ENCODE measurements around the gene TPPP3. TPM values are rescaled to one million over a fixed set of nuclear protein-coding genes. Genes with fewer than 3 reads are reported as not detected.

TPPP3 gene
- total and polyA plus RNA-seq, 2 donors (not counting 1 experiment from before 2014, with no cell fraction given) = 0.31 TPM; not detected in 1

DNA sequence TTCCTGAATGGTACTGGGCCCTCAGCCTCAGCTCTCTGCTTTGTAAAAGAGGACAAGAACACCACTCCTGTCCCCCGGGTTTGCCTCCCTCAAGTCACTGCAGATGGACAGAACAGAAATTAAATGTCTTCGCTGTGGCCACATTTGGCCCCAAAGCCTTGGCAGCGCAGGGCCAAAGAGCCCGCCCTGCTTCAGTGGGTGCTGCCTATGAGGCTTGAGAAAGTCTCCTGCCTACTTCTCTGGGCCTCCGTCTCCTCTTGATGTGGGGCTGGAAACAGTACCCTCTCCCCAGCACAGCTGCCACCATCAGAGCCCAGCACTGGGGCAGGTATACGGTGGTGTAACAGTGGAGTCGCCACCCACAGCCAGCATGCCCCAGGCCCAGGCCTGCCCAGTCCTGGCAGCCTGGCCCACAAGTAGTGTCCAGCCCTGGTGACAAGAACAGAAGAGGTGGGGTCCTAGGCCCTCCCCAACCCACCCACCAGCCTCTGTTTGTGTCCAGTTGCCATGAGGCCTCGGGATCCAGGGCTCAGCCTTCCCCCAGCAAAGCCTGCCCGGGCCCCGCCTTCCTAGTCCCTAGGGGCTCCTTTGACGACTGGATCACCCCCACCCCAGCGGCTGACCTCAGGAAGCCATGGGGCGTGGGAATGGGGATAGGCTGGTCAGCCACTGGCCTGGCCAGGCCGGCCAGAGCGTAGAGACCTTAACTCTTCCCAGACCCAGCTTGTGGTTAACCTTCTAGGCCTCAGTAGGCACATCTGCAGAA, 3.9 kb upstream of the TPPP3 start:
- intact Hi-C loops (cut with micrococcal nuclease) = loop anchor here (10.0 kb wide), 1 partner anchor 52 kb away; no protein-coding TSS in a partner anchor
- Histone ChIP-seq H3K27ac (ENCODE audit: low read length in 2 of 2) (no peak overlapping the region), H3K4me2 (replicated peaks; ENCODE audit: low read depth, low read length, poor library complexity, severe bottlenecking) (no peak overlapping the region), H3K4me1 (ENCODE audit: control insufficient read depth in 2 of 2, insufficient read depth in 2 of 2, low read length in 2 of 2) (peaks cover 28 to 30% of the 10 kb centered on the region in 2 donors), H3K79me2 (ENCODE audit: control insufficient read depth, insufficient read depth, low read length) (no peaks in the 10 kb centered on the region), H4K20me1 (ENCODE audit: control insufficient read depth, insufficient read depth, low read length, poor library complexity, severe bottlenecking) (no peaks in the 10 kb centered on the region), H3K27me3 (replicated peaks in 1 of 4; ENCODE audit: control extremely low read depth in 1 of 4, control insufficient read depth in 3 of 4, insufficient read depth in 4 of 4, low read length in 3 of 4) (peaks cover 0 to 54% (median 29%) of the 10 kb centered on the region in 4 experiments), H3K36me3 (replicated peaks in 1 of 2; ENCODE audit: control extremely low read depth in 1 of 2, control insufficient read depth in 1 of 2, extremely low read depth in 1 of 2, insufficient read depth in 2 of 2, low read length in 1 of 2) (no peaks in the 10 kb centered on the region), H2AFZ (ENCODE audit: insufficient read depth, low read depth, low read length, poor library complexity, severe bottlenecking) (no peak overlapping the region), H3K9ac (ENCODE audit: low read length) (no peak overlapping the region), H3K4me3 (ENCODE audit: control extremely low read depth in 1 of 5, extremely low read depth in 1 of 5, insufficient read depth in 1 of 5, low read depth in 2 of 5, low read length in 4 of 5) (no peak overlapping the region), H3K9me3 (ENCODE audit: control extremely low read depth in 1 of 3, control insufficient read depth in 2 of 3, insufficient read depth in 1 of 3, low read length in 2 of 3) (peaks cover 0 to 18% (median 0%) of the 10 kb centered on the region in 3 donors)
- H3K4me3 Mint-ChIP-seq = no peak overlapping the region
- H3K9me3 Mint-ChIP-seq (ENCODE audit: insufficient read depth) = no peaks in the 10 kb centered on the region
- peaks cover 26% of the 10 kb centered on the region for H3K27me3 Mint-ChIP-seq
- CTCF ChIA-PET = interaction anchor here (1.0 kb wide), 1 partner anchor 136 kb away, joined by 3 read pairs; no protein-coding TSS in a partner anchor
- ATAC-seq (ENCODE audit: low read depth) (no peak), DNase-seq (no peak)
- POLR2A ChIA-PET = interaction anchor here (0.6 kb wide), 1 partner anchor 37 kb away, joined by 5 read pairs; no protein-coding TSS in a partner anchor
- WGBS (ENCODE audit: insufficient coverage) = 90% methylated on average over 14 of the region's 15 CpGs
- TF ChIP-seq, protein P1, sequence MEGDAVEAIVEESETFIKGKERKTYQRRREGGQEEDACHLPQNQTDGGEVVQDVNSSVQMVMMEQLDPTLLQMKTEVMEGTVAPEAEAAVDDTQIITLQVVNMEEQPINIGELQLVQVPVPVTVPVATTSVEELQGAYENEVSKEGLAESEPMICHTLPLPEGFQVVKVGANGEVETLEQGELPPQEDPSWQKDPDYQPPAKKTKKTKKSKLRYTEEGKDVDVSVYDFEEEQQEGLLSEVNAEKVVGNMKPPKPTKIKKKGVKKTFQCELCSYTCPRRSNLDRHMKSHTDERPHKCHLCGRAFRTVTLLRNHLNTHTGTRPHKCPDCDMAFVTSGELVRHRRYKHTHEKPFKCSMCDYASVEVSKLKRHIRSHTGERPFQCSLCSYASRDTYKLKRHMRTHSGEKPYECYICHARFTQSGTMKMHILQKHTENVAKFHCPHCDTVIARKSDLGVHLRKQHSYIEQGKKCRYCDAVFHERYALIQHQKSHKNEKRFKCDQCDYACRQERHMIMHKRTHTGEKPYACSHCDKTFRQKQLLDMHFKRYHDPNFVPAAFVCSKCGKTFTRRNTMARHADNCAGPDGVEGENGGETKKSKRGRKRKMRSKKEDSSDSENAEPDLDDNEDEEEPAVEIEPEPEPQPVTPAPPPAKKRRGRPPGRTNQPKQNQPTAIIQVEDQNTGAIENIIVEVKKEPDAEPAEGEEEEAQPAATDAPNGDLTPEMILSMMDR (IDR thresholded peaks at IDR 0.05) = no peak
- no peak for TF ChIP-seq EZH2 (IDR thresholded peaks at IDR 0.05; ENCODE audit: borderline replicate concordance, insufficient read depth, low read depth, low read length, poor library complexity, severe bottlenecking)
- no peak overlapping the region for H3K27ac Mint-ChIP-seq
- peaks cover 14% of the 10 kb centered on the region for H3K4me1 Mint-ChIP-seq

Data from B cell (primary cell).